Measurements from ENCODE around the gene NKPD1.

NKPD1 gene

GRCh38 chr19:45191375-45191774, 30.6 kb upstream of the NKPD1 start:
- H3K4me3 ChIP-seq (ENCODE audit: low read depth, low read length), result no peak overlapping the region
- TF ChIP-seq CTCF (IDR thresholded peaks at IDR 0.05; ENCODE audit: low read depth, low read length), result no peak
- no peak for DNase-seq (ENCODE audit: low read depth, low spot score)
- in situ Hi-C loops (cut with HindIII; ENCODE audit: low sequenced_read_pairs), result no loop called here

GRCh38 chr19:45189971-45190370, 29.2 kb upstream of the NKPD1 start:
- in situ Hi-C loops (cut with HindIII; ENCODE audit: low sequenced_read_pairs), result no loop called here
- DNase-seq (ENCODE audit: low read depth, low spot score), result no peak
- no peak for TF ChIP-seq CTCF (IDR thresholded peaks at IDR 0.05; ENCODE audit: low read depth, low read length)
- no peak overlapping the region for H3K4me3 ChIP-seq (ENCODE audit: low read depth, low read length)

- in situ Hi-C loops (cut with HindIII; ENCODE audit: low sequenced_read_pairs), result no loop called here
- DNase-seq (ENCODE audit: low read depth, low spot score), result no peak
- H3K4me3 ChIP-seq (ENCODE audit: low read depth, low read length), result no peak overlapping the region
- peak; percentile 55 for TF ChIP-seq CTCF (IDR thresholded peaks at IDR 0.05; ENCODE audit: low read depth, low read length)
These were observed 26.8 kb upstream of the NKPD1 start for GRCh38 chr19:45187421-45188100.

GRCh38 chr19:45186509-45187334, 25.9 kb upstream of the NKPD1 start:
- peak; percentile 50 for DNase-seq (ENCODE audit: low read depth, low spot score)
- in situ Hi-C loops (cut with HindIII; ENCODE audit: low sequenced_read_pairs), result no loop called here
- TF ChIP-seq CTCF (IDR thresholded peaks at IDR 0.05; ENCODE audit: low read depth, low read length), result no peak

GRCh38 chr19:45184115-45184514, 23.3 kb upstream of the NKPD1 start:
- in situ Hi-C loops (cut with HindIII; ENCODE audit: low sequenced_read_pairs), result no loop called here
- no peak overlapping the region for H3K4me3 ChIP-seq (ENCODE audit: low read depth, low read length)
- DNase-seq (ENCODE audit: low read depth, low spot score), result no peak
- TF ChIP-seq CTCF (IDR thresholded peaks at IDR 0.05; ENCODE audit: low read depth, low read length), result no peak

More at GRCh38 chr19:45186509-45187334, 25.9 kb upstream of the NKPD1 start:
- no peak overlapping the region for H3K4me3 ChIP-seq (ENCODE audit: low read depth, low read length)

GRCh38 chr19:45182758-45183157, 22.0 kb upstream of the NKPD1 start:
- no peak for DNase-seq (ENCODE audit: low read depth, low spot score)
- in situ Hi-C loops (cut with HindIII; ENCODE audit: low sequenced_read_pairs), result no loop called here
- no peak for TF ChIP-seq CTCF (IDR thresholded peaks at IDR 0.05; ENCODE audit: low read depth, low read length)
- no peak overlapping the region for H3K4me3 ChIP-seq (ENCODE audit: low read depth, low read length)
